RWPE2 (cell line): Measurements from ENCODE around the gene TICRR.
"Not testable (repeated sequence)": the region's sequence is repeated elsewhere in the genome, so short reads cannot be mapped to it uniquely, and the experiment has no call there.

Experiments
- ATAC-seq: fragments of 200-7000 bp; cut with Tn5 transposase; 3 replicates; pipeline ENCODE4 v1.9.1; 2021; ENCODE audit warnings: low read depth
- DNase-seq: peaks from one replicate; pipeline ENCODE4 v3.0.0-alpha.2; 2020; ENCODE audit warnings: low spot score
- H3K27ac ChIP-seq: fragments of 450-650 bp; 2 replicates; pipeline ENCODE4 v1.5.1; 2017; ENCODE audit warnings: mild to moderate bottlenecking; ENCODE audit not compliant: poor library complexity, severe bottlenecking
- H3K27me3 ChIP-seq: fragments of 250-450 bp; sonication (Bioruptor Pico); 2 replicates; pipeline ENCODE4 v1.5.1; 2021; ENCODE audit warnings: mild to moderate bottlenecking, moderate library complexity; ENCODE audit not compliant: insufficient read depth, poor library complexity, severe bottlenecking
- H3K36me3 ChIP-seq: fragments of 250-450 bp; sonication (Bioruptor Pico); 2 replicates; pipeline ENCODE4 v1.5.1; 2020; ENCODE audit warnings: low read depth, mild to moderate bottlenecking, moderate library complexity
- H3K4me1 ChIP-seq: fragments of 250-450 bp; sonication (Bioruptor Pico); 2 replicates; pipeline ENCODE4 v1.5.1; 2021; ENCODE audit warnings: mild to moderate bottlenecking, moderate library complexity; ENCODE audit not compliant: insufficient read depth, poor library complexity, severe bottlenecking
- H3K4me3 ChIP-seq: fragments of 250-450 bp; sonication (Bioruptor Pico); 2 replicates; pipeline ENCODE4 v1.5.1; 2021; ENCODE audit warnings: mild to moderate bottlenecking, moderate library complexity; ENCODE audit not compliant: severe bottlenecking
- H3K9me3 ChIP-seq: fragments of 250-450 bp; sonication (Bioruptor Pico); 2 replicates; pipeline ENCODE4 v1.5.1; 2021; ENCODE audit warnings: mild to moderate bottlenecking, moderate library complexity; ENCODE audit not compliant: severe bottlenecking
- TF ChIP-seq, protein P1 (sequence below): fragments of 450-650 bp; IDR thresholded peaks from one replicate; pipeline ENCODE4 v1.5.1; 2017; ENCODE audit warnings: mild to moderate bottlenecking, moderate library complexity; ENCODE audit not compliant: poor library complexity, severe bottlenecking

The TICRR gene

DNA sequence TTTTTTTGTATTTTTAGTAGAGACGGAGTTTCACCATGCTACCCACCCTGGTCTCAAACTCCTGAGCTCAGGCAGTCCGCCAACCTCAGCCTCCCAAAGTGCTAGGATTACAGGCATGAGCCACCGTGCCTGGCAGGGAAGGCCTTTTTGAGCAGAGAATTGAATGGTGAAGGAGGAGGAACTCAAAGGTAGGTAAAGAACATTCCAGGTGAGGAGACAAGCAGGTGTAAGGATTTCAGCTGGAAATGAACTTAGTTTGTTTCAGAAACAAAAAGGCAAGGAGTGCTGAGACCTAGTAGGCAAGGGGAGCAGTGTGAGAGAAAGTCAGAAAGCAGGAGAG lies 2.5 kb downstream of the TICRR start:
- TF ChIP-seq, protein P1, sequence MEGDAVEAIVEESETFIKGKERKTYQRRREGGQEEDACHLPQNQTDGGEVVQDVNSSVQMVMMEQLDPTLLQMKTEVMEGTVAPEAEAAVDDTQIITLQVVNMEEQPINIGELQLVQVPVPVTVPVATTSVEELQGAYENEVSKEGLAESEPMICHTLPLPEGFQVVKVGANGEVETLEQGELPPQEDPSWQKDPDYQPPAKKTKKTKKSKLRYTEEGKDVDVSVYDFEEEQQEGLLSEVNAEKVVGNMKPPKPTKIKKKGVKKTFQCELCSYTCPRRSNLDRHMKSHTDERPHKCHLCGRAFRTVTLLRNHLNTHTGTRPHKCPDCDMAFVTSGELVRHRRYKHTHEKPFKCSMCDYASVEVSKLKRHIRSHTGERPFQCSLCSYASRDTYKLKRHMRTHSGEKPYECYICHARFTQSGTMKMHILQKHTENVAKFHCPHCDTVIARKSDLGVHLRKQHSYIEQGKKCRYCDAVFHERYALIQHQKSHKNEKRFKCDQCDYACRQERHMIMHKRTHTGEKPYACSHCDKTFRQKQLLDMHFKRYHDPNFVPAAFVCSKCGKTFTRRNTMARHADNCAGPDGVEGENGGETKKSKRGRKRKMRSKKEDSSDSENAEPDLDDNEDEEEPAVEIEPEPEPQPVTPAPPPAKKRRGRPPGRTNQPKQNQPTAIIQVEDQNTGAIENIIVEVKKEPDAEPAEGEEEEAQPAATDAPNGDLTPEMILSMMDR, result no peak
- Histone ChIP-seq H3K4me3 (peak overlapping the region; percentile 12), H3K4me1 (peaks cover 8% of the 10 kb centered on the region), H3K36me3 (peaks cover 56% of the 10 kb centered on the region), H3K9me3 (no peaks in the 10 kb centered on the region), H3K27me3 (no peaks in the 10 kb centered on the region), H3K27ac (no peak overlapping the region)
- ATAC-seq (no peak), DNase-seq (no peak)

DNA sequence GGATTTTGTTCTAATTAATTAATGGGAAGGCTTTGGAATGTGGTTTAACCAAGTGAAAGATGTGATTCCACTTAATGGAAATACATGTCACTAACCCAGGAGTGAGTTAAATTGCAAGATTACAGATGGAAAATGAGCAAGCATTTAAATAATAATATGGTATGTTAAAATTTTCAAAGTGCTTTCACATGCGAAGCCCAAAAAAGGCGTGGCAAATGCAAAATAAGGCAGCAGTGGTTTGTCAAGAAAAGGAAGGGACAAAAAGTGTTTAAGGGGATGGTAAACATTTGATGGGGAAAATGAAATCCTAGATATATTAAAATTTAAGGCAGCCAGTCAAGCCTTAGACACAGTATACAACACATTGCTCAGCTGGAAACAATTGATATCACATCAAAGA lies 2.9 kb downstream of the TICRR start:
- no peaks in the 10 kb centered on the region for H3K27me3 ChIP-seq
- no peaks in the 10 kb centered on the region for H3K9me3 ChIP-seq
- peaks cover 8% of the 10 kb centered on the region for H3K4me1 ChIP-seq
- H3K4me3 ChIP-seq, result peak overlapping the region; percentile 12
- TF ChIP-seq, protein P1, result no peak
- H3K27ac ChIP-seq, result no peak overlapping the region
- H3K36me3 ChIP-seq, result peaks cover 60% of the 10 kb centered on the region
- DNase-seq, result no peak
- no peak for ATAC-seq

DNA sequence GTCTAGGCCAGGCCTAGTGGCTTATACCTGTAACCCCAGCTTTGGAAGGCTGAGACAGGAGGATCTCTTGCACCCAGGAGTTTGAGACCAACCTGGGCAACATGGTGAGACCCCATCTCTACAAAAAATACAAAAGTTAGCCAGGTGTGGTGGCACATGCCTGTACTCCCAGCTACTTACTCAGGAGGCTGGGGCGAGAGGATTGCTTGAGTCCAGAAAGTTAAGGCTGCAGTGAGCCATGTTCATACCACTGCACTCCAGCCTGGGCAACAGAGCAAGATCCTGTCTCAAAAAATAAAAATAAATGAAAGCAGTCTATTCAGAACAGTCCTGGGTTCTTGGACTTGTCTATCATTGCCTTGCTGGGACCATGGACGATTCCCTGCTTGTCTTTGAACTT lies 5.5 kb downstream of the TICRR start:
- DNase-seq, H3K27me3 ChIP-seq, H3K9me3 ChIP-seq, H3K4me3 ChIP-seq, ATAC-seq, H3K27ac ChIP-seq, H3K4me1 ChIP-seq: not testable (repeated sequence)
- H3K36me3 ChIP-seq, result peaks cover 86% of the 10 kb centered on the region

DNA sequence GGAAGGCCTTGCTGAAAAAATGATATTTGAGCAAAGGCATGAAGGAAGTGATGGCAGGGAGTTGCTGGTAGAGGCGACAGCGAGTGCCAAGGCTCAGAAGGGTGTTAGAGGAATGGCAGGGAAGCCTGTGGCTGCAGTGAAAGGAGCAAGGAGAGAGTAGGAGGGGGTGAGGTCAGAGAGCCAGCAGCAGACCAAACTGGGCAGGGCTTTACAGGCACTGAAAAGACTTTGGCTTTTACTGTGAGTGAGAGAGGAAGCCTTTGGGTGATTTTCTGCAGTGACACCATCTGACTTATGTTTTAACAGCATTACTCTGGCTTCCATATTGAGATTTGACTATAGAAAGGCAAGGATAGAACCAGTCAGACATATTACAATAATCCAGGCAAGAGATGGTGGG lies 11.4 kb downstream of the TICRR start:
- TF ChIP-seq, protein P1, result no peak
- H3K36me3 ChIP-seq, result peaks cover 99% of the 10 kb centered on the region
- ATAC-seq, result no peak
- peaks cover 18% of the 10 kb centered on the region for H3K4me1 ChIP-seq
- no peak for DNase-seq
- H3K9me3 ChIP-seq, result no peaks in the 10 kb centered on the region
- peak overlapping the region; percentile 24 for H3K27ac ChIP-seq
- no peak overlapping the region for H3K4me3 ChIP-seq
- no peaks in the 10 kb centered on the region for H3K27me3 ChIP-seq

DNA sequence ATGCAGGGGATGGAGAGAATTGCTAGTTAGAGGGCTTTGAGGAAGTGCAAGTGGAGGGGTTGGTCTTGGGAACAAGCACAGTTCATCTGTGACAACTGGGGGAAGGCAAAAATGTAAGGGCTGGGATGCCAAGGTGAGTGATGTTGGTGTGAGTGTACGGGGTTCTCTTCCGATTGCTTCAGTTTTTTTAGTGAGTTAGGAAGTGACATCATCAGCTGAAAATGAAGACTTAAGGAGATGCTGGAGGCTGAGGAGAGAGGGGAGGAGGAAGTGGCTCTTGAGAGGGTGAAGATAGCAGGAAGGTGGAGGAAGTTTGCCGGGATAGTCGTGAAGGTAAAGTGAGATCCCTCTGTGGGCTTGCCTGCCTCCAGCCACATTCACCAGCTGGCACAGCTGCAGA lies 12.7 kb downstream of the TICRR start:
- no peak for DNase-seq

More for the DNA sequence above, 12.7 kb downstream of the TICRR start:
- TF ChIP-seq, protein P1, result no peak
- Histone ChIP-seq H3K36me3 (peaks cover 100% of the 10 kb centered on the region), H3K9me3 (no peaks in the 10 kb centered on the region), H3K27me3 (no peaks in the 10 kb centered on the region), H3K27ac (peak overlapping the region; percentile 24), H3K4me1 (peaks cover 18% of the 10 kb centered on the region), H3K4me3 (no peak overlapping the region)
- peak; percentile 93 for ATAC-seq
